ENCODE data around the gene LGALS7. TPM values are rescaled to one million over a fixed set of nuclear protein-coding genes. Genes with fewer than 3 reads are reported as not detected.

The LGALS7 gene
- total and polyA plus RNA-seq, 10 of the 15 experiments (the other 5 are each of a cell fraction or from before 2014, with no cell fraction given), result 0.19 TPM; not detected in 9

DNA sequence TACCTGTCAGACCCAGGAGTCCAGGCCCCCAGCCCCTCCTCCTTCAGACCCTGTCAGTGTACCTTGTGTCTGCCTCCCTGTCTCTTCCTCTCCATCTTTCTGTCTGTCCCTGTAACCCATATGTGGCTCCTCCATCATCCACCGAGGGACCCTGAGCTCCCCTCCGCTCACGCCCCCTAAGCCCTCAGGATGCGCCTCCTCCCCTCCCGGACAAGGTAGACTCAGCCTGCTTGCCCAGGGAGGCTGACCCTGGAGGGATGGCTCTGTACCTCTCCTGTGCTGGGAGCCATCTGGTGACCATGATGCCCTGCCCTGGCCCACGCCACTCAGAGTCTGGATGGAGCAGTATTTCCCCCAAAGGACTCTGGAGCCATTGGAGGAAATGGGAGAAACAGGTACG is 28.0 kb downstream of the LGALS7 start (continued):
- TF ChIP-seq, protein P1, sequence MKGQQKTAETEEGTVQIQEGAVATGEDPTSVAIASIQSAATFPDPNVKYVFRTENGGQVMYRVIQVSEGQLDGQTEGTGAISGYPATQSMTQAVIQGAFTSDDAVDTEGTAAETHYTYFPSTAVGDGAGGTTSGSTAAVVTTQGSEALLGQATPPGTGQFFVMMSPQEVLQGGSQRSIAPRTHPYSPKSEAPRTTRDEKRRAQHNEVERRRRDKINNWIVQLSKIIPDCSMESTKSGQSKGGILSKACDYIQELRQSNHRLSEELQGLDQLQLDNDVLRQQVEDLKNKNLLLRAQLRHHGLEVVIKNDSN (IDR thresholded peaks at IDR 0.05; ENCODE audit: borderline replicate concordance, extremely low read length, insufficient read depth, low read depth, low read length), result no peak
- no peak for TF ChIP-seq FOXM1 (IDR thresholded peaks at IDR 0.05; ENCODE audit: low read depth, low read length)
- TF ChIP-seq ZNF274 (IDR thresholded peaks at IDR 0.05; ENCODE audit: insufficient read depth, insufficient read length), result no peak
- no peak for TF ChIP-seq DPF2 (IDR thresholded peaks at IDR 0.05)

DNA sequence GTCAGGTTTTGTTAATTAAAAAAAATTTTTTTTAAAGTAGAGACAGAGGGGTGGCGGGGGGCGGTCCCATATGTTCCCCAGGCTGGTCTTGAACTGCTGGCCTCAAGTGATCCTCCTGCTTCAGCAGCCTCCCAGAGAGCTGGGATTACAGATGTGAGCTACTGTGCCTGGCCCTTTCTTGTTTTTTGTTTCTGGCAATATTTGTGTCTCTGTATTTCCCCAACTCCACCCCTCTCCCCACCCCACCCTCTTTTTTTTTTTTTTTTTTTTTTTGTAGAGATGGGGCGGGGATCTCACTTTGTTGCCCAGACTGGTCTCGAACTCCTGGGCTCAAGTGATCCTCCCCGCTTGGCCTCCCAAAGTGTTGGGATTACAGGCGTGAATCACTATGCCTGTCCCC is 28.4 kb downstream of the LGALS7 start:
- in situ Hi-C loops (cut with MboI), result no loop called here
- no peak for ATAC-seq

More for the DNA sequence above, 28.4 kb downstream of the LGALS7 start:
- no peak for TF ChIP-seq BHLHE40 (IDR thresholded peaks at IDR 0.05; ENCODE audit: borderline replicate concordance in 1 of 2, low read depth in 2 of 2, low read length in 1 of 2)
- TF ChIP-seq WRNIP1 (IDR thresholded peaks at IDR 0.05; ENCODE audit: borderline replicate concordance, low read depth, low read length), result no peak
- no peak for TF ChIP-seq RCOR1 (conservative IDR thresholded peaks at IDR 0.05; ENCODE audit: low read depth, low read length)
- DNase-seq (ENCODE audit: low read depth, low spot score), result no peak
- Histone ChIP-seq H3K4me1 (ENCODE audit: control insufficient read depth, insufficient read depth, low read length) (no peaks in the 10 kb centered on the region), H3K27ac (ENCODE audit: control insufficient read depth, insufficient read depth) (no peak overlapping the region), H3K27me3 (replicated peaks in 1 of 2; ENCODE audit: control insufficient read depth in 2 of 2, insufficient read depth in 2 of 2, low read length in 1 of 2) (no peaks in the 10 kb centered on the region), H2AFZ (ENCODE audit: control insufficient read depth, low read depth, low read length) (no peak overlapping the region), H3K36me3 (ENCODE audit: control insufficient read depth in 2 of 2, insufficient read depth in 2 of 2, low read length in 1 of 2) (no peaks in the 10 kb centered on the region), H3K4me2 (ENCODE audit: control insufficient read depth, insufficient read depth) (no peak overlapping the region), H4K20me1 (ENCODE audit: control insufficient read depth, insufficient read depth) (no peaks in the 10 kb centered on the region), H3K4me3 (no peak overlapping the region), H3K9me3 (replicated peaks; ENCODE audit: control insufficient read depth, insufficient read depth, low read length) (no peaks in the 10 kb centered on the region), H3K9ac (ENCODE audit: control insufficient read depth, insufficient read depth, low read length) (no peak overlapping the region), H3K79me2 (ENCODE audit: control insufficient read depth, insufficient read depth, low read length) (no peaks in the 10 kb centered on the region)
- SMC1A ChIA-PET (ENCODE audit: uncharacterized antibody, unreplicated experiment), result interaction anchor here (1.2 kb wide), 1 partner anchor 342 kb away, joined by 4 read pairs; the partner anchor contains the start of gene FAM98C
- RAD21 ChIA-PET (ENCODE audit: unreplicated experiment), result no interaction called here
- CTCF ChIA-PET, result no interaction called here
- intact Hi-C loops (cut with micrococcal nuclease; ENCODE audit: unreplicated experiment), result no loop called here
- 69% methylated on average over 4 of the region's 6 CpGs for WGBS (ENCODE audit: insufficient coverage, insufficient replicate concordance, low lambda C conversion rate, missing lambda C conversion rate)
- POLR2A ChIA-PET, result no interaction called here
- no peak for FAIRE-seq
- BruUV-seq (replicated peaks), result no TSS peak
